ENCODE data around the gene PTPRM. TPM values are rescaled to one million over a fixed set of nuclear protein-coding genes. Genes with fewer than 3 reads are reported as not detected.

Gene PTPRM
- total and polyA plus RNA-seq, 2 of the 8 experiments (the other 6 are each of a cell fraction or from before 2014, with no cell fraction given): 4.1 to 7.0 TPM

GRCh38 chr18:7742224-7742623 lies 175.1 kb downstream of the PTPRM start:
- Histone ChIP-seq H4K91ac (replicated peaks; ENCODE audit: insufficient read length, low read length) (no peak overlapping the region), H2BK20ac (ENCODE audit: low read length) (no peak overlapping the region), H3K9ac (replicated peaks in 1 of 4; ENCODE audit: extremely low read depth in 1 of 4, low read depth in 3 of 4, low read length in 3 of 4) (no peak overlapping the region), H4K5ac (ENCODE audit: insufficient read length, low read depth, low read length) (no peak overlapping the region), H3K56ac (replicated peaks; ENCODE audit: insufficient read length, low read depth, low read length) (no peak overlapping the region), H3K18ac (ENCODE audit: extremely low read depth, low read length) (no peak overlapping the region), H3K14ac (ENCODE audit: insufficient read length) (no peak overlapping the region), H3K27me3 (replicated peaks in 1 of 4; ENCODE audit: control insufficient read depth in 3 of 4, extremely low read depth in 1 of 4, insufficient read depth in 3 of 4, low read length in 3 of 4) (no peaks in the 10 kb centered on the region), H2BK120ac (replicated peaks; ENCODE audit: low read depth, low read length) (no peak overlapping the region), H3K4ac (replicated peaks; ENCODE audit: insufficient read length, low read depth, low read length) (no peak overlapping the region), H3K9me3 (ENCODE audit: insufficient read depth in 2 of 2, low read depth in 1 of 2, low read length in 1 of 2) (peaks cover 6 to 11% of the 10 kb centered on the region in 2 experiments; a peak in 3 of 4 replicates), H4K8ac (ENCODE audit: extremely low read depth, insufficient read depth, low read length) (no peak overlapping the region), H3K79me1 (ENCODE audit: low read depth, low read length) (no peaks in the 10 kb centered on the region), H2AFZ (ENCODE audit: low read length) (no peak overlapping the region), H3K4me3 (ENCODE audit: extremely low read depth in 1 of 4, insufficient read depth in 2 of 4, low read depth in 3 of 4, low read length in 4 of 4) (no peak overlapping the region), H3K23ac (ENCODE audit: insufficient read length) (no peak overlapping the region), H2BK5ac (ENCODE audit: low read depth, low read length) (no peak overlapping the region), H2BK12ac (ENCODE audit: low read depth, low read length) (no peak overlapping the region), H3K36me3 (ENCODE audit: control insufficient read depth in 2 of 4, insufficient read depth in 4 of 4, low read length in 3 of 4) (no peaks in the 10 kb centered on the region), H4K20me1 (replicated peaks in 1 of 2; ENCODE audit: control insufficient read depth in 1 of 2, insufficient read depth in 2 of 2, low read length in 2 of 2) (no peaks in the 10 kb centered on the region), H3K4me2 (ENCODE audit: insufficient read depth in 1 of 2, low read depth in 2 of 2, low read length in 2 of 2) (no peak overlapping the region), H2BK15ac (ENCODE audit: low read length) (no peak overlapping the region), H2AK5ac (ENCODE audit: low read depth, low read length) (no peak overlapping the region), H3K27ac (ENCODE audit: low read depth, low read length) (no peak overlapping the region), H3K23me2 (ENCODE audit: low read depth, low read length) (no peaks in the 10 kb centered on the region), H3K4me1 (replicated peaks in 1 of 4; ENCODE audit: control insufficient read depth in 3 of 4, insufficient read depth in 4 of 4, low read length in 3 of 4) (peaks cover 3 to 12% (median 5%) of the 10 kb centered on the region in 4 experiments), H3K79me2 (ENCODE audit: control insufficient read depth in 1 of 2, insufficient read depth in 2 of 2, low read length in 2 of 2) (no peaks in the 10 kb centered on the region)
- ChIA-PET POLR2A (ENCODE audit: partially characterized antibody) (no interaction called here), CTCF (ENCODE audit: partially characterized antibody) (no interaction called here)
- DNase-seq (ENCODE audit: low read depth in 1 of 2, low spot score in 2 of 2): no peak
- no peak for FAIRE-seq
- 93% methylated on average over 2 of the region's 2 CpGs; no CpG with 5 or more reads in 1 of the 2 experiments for WGBS, 2 experiments (ENCODE audit: extremely low coverage in 1 of 2, insufficient coverage in 1 of 2, insufficient read length in 1 of 2, insufficient replicate concordance in 2 of 2, low coverage in 1 of 2, low lambda C conversion rate in 2 of 2, missing lambda C conversion rate in 1 of 2)
- no peak for TF ChIP-seq MAFK (IDR thresholded peaks at IDR 0.05; ENCODE audit: low read depth, low read length)
- TF ChIP-seq ZNF274 (IDR thresholded peaks at IDR 0.05; ENCODE audit: borderline replicate concordance, extremely low read depth, low read length): no peak
- TF ChIP-seq RXRA (IDR thresholded peaks at IDR 0.05; ENCODE audit: insufficient read depth, low read depth, low read length): no peak
- no peak for TF ChIP-seq SAP30 (IDR thresholded peaks at IDR 0.05; ENCODE audit: insufficient read depth, insufficient replicate concordance, low read length)
- TF ChIP-seq RFX5 (IDR thresholded peaks at IDR 0.05; ENCODE audit: borderline replicate concordance, low read depth, low read length): no peak
- no peak for TF ChIP-seq NANOG (IDR thresholded peaks at IDR 0.05; ENCODE audit: insufficient read depth, low read depth, low read length, poor library complexity, severe bottlenecking)
- no peak for TF ChIP-seq SIN3A (conservative IDR thresholded peaks at IDR 0.05 in 1 of 2, IDR thresholded peaks at IDR 0.05 in 1 of 2; ENCODE audit: low read depth in 1 of 2, low read length in 2 of 2)
- no peak for TF ChIP-seq E2F6 (IDR thresholded peaks at IDR 0.05)
- no peak for TF ChIP-seq EZH2 (IDR thresholded peaks at IDR 0.05; ENCODE audit: low read depth, low read length, severe bottlenecking)
- no peak for TF ChIP-seq CBX8 (IDR thresholded peaks at IDR 0.05; ENCODE audit: borderline replicate concordance, low read depth, low read length)
- no peak for TF ChIP-seq FOSL1 (IDR thresholded peaks at IDR 0.05; ENCODE audit: insufficient read depth, low read depth, low read length)
- TF ChIP-seq POLR2A (IDR thresholded peaks at IDR 0.05; ENCODE audit: control extremely low read depth in 1 of 2, low read depth in 2 of 2, low read length in 2 of 2): no peak
- no peak for TF ChIP-seq GTF2F1 (IDR thresholded peaks at IDR 0.05; ENCODE audit: borderline replicate concordance, low read depth, low read length)
